NAMALWA (cell line): ENCODE results near the gene SRF.
"Not testable (repeated sequence)": the region's sequence is repeated elsewhere in the genome, so short reads cannot be mapped to it uniquely, and the experiment has no call there.

Experiments
- DNase-seq: peaks from one replicate; pipeline ENCODE4 v3.0.0-alpha.2; 2015; ENCODE audit warnings: low spot score

Gene SRF

GRCh38 chr6:43170931-43171706 lies at the start of gene SRF:
TSS of gene SRF (plus strand) at chr6:43171269. CDS start at chr6:43171657, 388 bp downstream.
- DNase-seq = peak; percentile 99

- no peak for DNase-seq
Observed at GRCh38 chr6:43122146-43122545, 48.9 kb upstream of the SRF start.

- DNase-seq = no peak
Observed at GRCh38 chr6:43123461-43124314, 47.4 kb upstream of the SRF start.

- DNase-seq = no peak
Observed at GRCh38 chr6:43124481-43124880, 46.6 kb upstream of the SRF start.

GRCh38 chr6:43125119-43125518 lies 46.0 kb upstream of the SRF start:
- DNase-seq = no peak

GRCh38 chr6:43125555-43125954 lies 45.5 kb upstream of the SRF start:
- no peak for DNase-seq

GRCh38 chr6:43127180-43127579 lies 43.9 kb upstream of the SRF start:
- no peak for DNase-seq

GRCh38 chr6:43127877-43128276 lies 43.2 kb upstream of the SRF start:
- DNase-seq = no peak

- no peak for DNase-seq
Observed at GRCh38 chr6:43128926-43129325, 42.1 kb upstream of the SRF start.

- peak; percentile 65 for DNase-seq
Observed at GRCh38 chr6:43129434-43130194, 41.5 kb upstream of the SRF start.

- DNase-seq = no peak
Observed at GRCh38 chr6:43130429-43130828, 40.6 kb upstream of the SRF start.

GRCh38 chr6:43131379-43131778 lies 39.7 kb upstream of the SRF start:
- DNase-seq = not testable (repeated sequence)

- no peak for DNase-seq
Observed at GRCh38 chr6:43138267-43138666, 32.8 kb upstream of the SRF start.

GRCh38 chr6:43139973-43140372 lies 31.1 kb upstream of the SRF start:
- DNase-seq = not testable (repeated sequence)

GRCh38 chr6:43141644-43142043 lies 29.4 kb upstream of the SRF start:
- DNase-seq = no peak

GRCh38 chr6:43142101-43142500 lies 29.0 kb upstream of the SRF start:
- no peak for DNase-seq

GRCh38 chr6:43143235-43144128 lies 27.6 kb upstream of the SRF start:
- DNase-seq = peak; percentile 85

- DNase-seq = no peak
Observed at GRCh38 chr6:43144879-43145278, 26.2 kb upstream of the SRF start.

GRCh38 chr6:43146261-43146660 lies 24.8 kb upstream of the SRF start:
- no peak for DNase-seq

- no peak for DNase-seq
Observed at GRCh38 chr6:43146709-43147688, 24.1 kb upstream of the SRF start.
